Glutamatergic neuron (in vitro differentiated cells): ENCODE results near the gene FUT2. TPM values are rescaled to one million over a fixed set of nuclear protein-coding genes. Genes with fewer than 3 reads are reported as not detected.
"Not testable (repeated sequence)": the region's sequence is repeated elsewhere in the genome, so short reads cannot be mapped to it uniquely, and the experiment has no call there.

Experiments
- DNase-seq: peaks from one replicate; pipeline ENCODE4 v3.0.0; 2022
- H3K27ac Mint-ChIP-seq: one replicate; pipeline ENCODE4 v1.8.0; 2020; ENCODE audit warnings: mild to moderate bottlenecking, mixed read lengths, inconsistent platforms; ENCODE audit not compliant: unreplicated experiment
- H3K27me3 Mint-ChIP-seq: one replicate; pipeline ENCODE4 v1.8.0; 2020; ENCODE audit warnings: mild to moderate bottlenecking, moderate library complexity, mixed read lengths, inconsistent platforms; ENCODE audit not compliant: unreplicated experiment
- H3K36me3 Mint-ChIP-seq: one replicate; pipeline ENCODE4 v1.8.0; 2020; ENCODE audit warnings: mild to moderate bottlenecking, mixed read lengths, inconsistent platforms; ENCODE audit not compliant: unreplicated experiment
- H3K4me1 Mint-ChIP-seq: one replicate; pipeline ENCODE4 v1.8.0; 2020; ENCODE audit warnings: mild to moderate bottlenecking, low read depth, mixed read lengths, inconsistent platforms; ENCODE audit not compliant: unreplicated experiment
- H3K4me3 Mint-ChIP-seq: one replicate; pipeline ENCODE4 v1.8.0; 2020; ENCODE audit warnings: mild to moderate bottlenecking, mixed read lengths, inconsistent platforms; ENCODE audit not compliant: unreplicated experiment
- H3K9me3 Mint-ChIP-seq: one replicate; pipeline ENCODE4 v1.8.0; 2020; ENCODE audit warnings: mild to moderate bottlenecking, moderate library complexity, mixed read lengths, inconsistent platforms; ENCODE audit not compliant: unreplicated experiment
- CTCF ChIP-seq: fragments of 200-600 bp; sonication (generic); IDR thresholded peaks from one replicate; pipeline ENCODE4 v1.5.0; 2021; ENCODE audit not compliant: partially characterized antibody, unreplicated experiment
- total RNA-seq: library from RNA; stranded (reverse); fragmentation: NEBNext Ultra II Directional; extraction: Animal tissue kit (Norgen Biotek cat#: 25700); gene quantifications from one replicate; pipeline ENCODE4 v1.2.1, GENCODE V29; 2021; ENCODE audit not compliant: unreplicated experiment

FUT2 gene
- total RNA-seq, 1 donor from 2014 or later: 0.22 TPM

GRCh38 chr19:48683349-48683748 lies 12.4 kb upstream of the FUT2 start:
- Mint-ChIP-seq H3K4me3 (no peak overlapping the region), H3K27me3 (peaks cover 3% of the 10 kb centered on the region), H3K9me3 (no peaks in the 10 kb centered on the region), H3K27ac (no peak overlapping the region), H3K36me3 (no peaks in the 10 kb centered on the region), H3K4me1 (no peaks in the 10 kb centered on the region)
- no peak for TF ChIP-seq CTCF
- no peak for DNase-seq

GRCh38 chr19:48685583-48685982 lies 10.2 kb upstream of the FUT2 start:
- no peak overlapping the region for H3K27ac Mint-ChIP-seq
- no peak for DNase-seq
- no peaks in the 10 kb centered on the region for H3K9me3 Mint-ChIP-seq
- H3K4me3 Mint-ChIP-seq: no peak overlapping the region
- H3K36me3 Mint-ChIP-seq: no peaks in the 10 kb centered on the region
- H3K4me1 Mint-ChIP-seq: no peaks in the 10 kb centered on the region
- H3K27me3 Mint-ChIP-seq: peaks cover 1% of the 10 kb centered on the region
- TF ChIP-seq CTCF: no peak

GRCh38 chr19:48686088-48686487 lies 9.7 kb upstream of the FUT2 start:
- TF ChIP-seq CTCF: no peak
- no peak for DNase-seq
- H3K36me3 Mint-ChIP-seq: no peaks in the 10 kb centered on the region
- no peak overlapping the region for H3K4me3 Mint-ChIP-seq
- no peaks in the 10 kb centered on the region for H3K4me1 Mint-ChIP-seq
- H3K27ac Mint-ChIP-seq: no peak overlapping the region
- H3K9me3 Mint-ChIP-seq: no peaks in the 10 kb centered on the region
- peaks cover 1% of the 10 kb centered on the region for H3K27me3 Mint-ChIP-seq

GRCh38 chr19:48686637-48687036 lies 9.1 kb upstream of the FUT2 start:
- not testable (repeated sequence) for H3K9me3 Mint-ChIP-seq, H3K36me3 Mint-ChIP-seq

GRCh38 chr19:48687776-48688175 lies 8.0 kb upstream of the FUT2 start:
- Mint-ChIP-seq H3K9me3 (no peaks in the 10 kb centered on the region), H3K27me3 (peaks cover 1% of the 10 kb centered on the region), H3K4me1 (no peaks in the 10 kb centered on the region), H3K36me3 (no peaks in the 10 kb centered on the region), H3K4me3 (no peak overlapping the region), H3K27ac (no peak overlapping the region)
- no peak for TF ChIP-seq CTCF
- DNase-seq: no peak

More at GRCh38 chr19:48686637-48687036, 9.1 kb upstream of the FUT2 start:
- H3K27me3 Mint-ChIP-seq, H3K4me3 Mint-ChIP-seq, DNase-seq, H3K27ac Mint-ChIP-seq, H3K4me1 Mint-ChIP-seq: not testable (repeated sequence)

GRCh38 chr19:48689449-48689848 lies 6.3 kb upstream of the FUT2 start:
- Mint-ChIP-seq H3K9me3 (no peaks in the 10 kb centered on the region), H3K4me3 (no peak overlapping the region), H3K4me1 (no peaks in the 10 kb centered on the region), H3K36me3 (no peaks in the 10 kb centered on the region), H3K27me3 (peaks cover under 1% of the 10 kb centered on the region), H3K27ac (no peak overlapping the region)
- no peak for DNase-seq
- no peak for TF ChIP-seq CTCF

GRCh38 chr19:48693629-48694028 lies 2.1 kb upstream of the FUT2 start:
- H3K36me3 Mint-ChIP-seq, H3K27ac Mint-ChIP-seq, H3K4me3 Mint-ChIP-seq, H3K9me3 Mint-ChIP-seq, DNase-seq, H3K27me3 Mint-ChIP-seq, H3K4me1 Mint-ChIP-seq: not testable (repeated sequence)
